Mucosa of descending colon (tissue), 3 donors: Measurements from ENCODE around the gene CIDEA. TPM values are rescaled to one million over a fixed set of nuclear protein-coding genes. Genes with fewer than 3 reads are reported as not detected.

ENCODE experiments used
- ATAC-seq: fragments of 200-7000 bp; cut with Tn5 transposase; one replicate; pipeline ENCODE4 v1.9.1; 2020; ENCODE audit warnings: mild to moderate bottlenecking, moderate library complexity
- DNase-seq, 3 donors: peaks; one replicate each; pipeline ENCODE4 v3.0.0-alpha.2; 2020
- H3K36me3 ChIP-seq: fragments of 200-600 bp; one replicate; pipeline ENCODE4 v1.8.0; 2021; ENCODE audit warnings: low read depth, mild to moderate bottlenecking
- H3K4me1 ChIP-seq: fragments of 200-600 bp; one replicate; pipeline ENCODE4 v1.8.0; 2021; ENCODE audit warnings: low read depth, mild to moderate bottlenecking
- H3K4me3 ChIP-seq: fragments of 200-600 bp; one replicate; pipeline ENCODE4 v1.8.0; 2021; ENCODE audit warnings: mild to moderate bottlenecking
- H3K9me3 ChIP-seq: fragments of 200-600 bp; one replicate; pipeline ENCODE4 v1.8.0; 2021; ENCODE audit warnings: mild to moderate bottlenecking
- CTCF ChIP-seq: fragments of 200-600 bp; IDR thresholded peaks from one replicate; pipeline ENCODE4 v1.8.0; 2022; ENCODE audit warnings: antibody characterized with exemption, mild to moderate bottlenecking
- intact Hi-C, 2 donors: fragments of 100-400 bp; cut with DNase I in 1 of 2; cut with micrococcal nuclease in 1 of 2; formaldehyde crosslinking; loops; one replicate each; pipeline versions ENCODE4 v1.11.0 to v1.11.1; 2022; cut with DNase I, micrococcal nuclease
- total RNA-seq, 3 donors: library from RNA; stranded (reverse); fragmentation: NEBNext Ultra II Directional in 2 of 3; extraction: Animal tissue kit (Norgen Biotek cat#: 25700) in 2 of 3; gene quantifications; one replicate each; pipeline versions ENCODE4 v1.2.1 to v1.2.4, GENCODE V29; 2021 to 2023
- donor health status: DM: no; HTN: no; CAD: no; lungs with moderate emphysema.
- donor health status: DM: no; HTN: no; CAD: no.
- donor health status: DM: no; HTN: yes; CAD: no.

Gene CIDEA
- total RNA-seq, 3 donors from 2014 or later, result 0.58 to 0.98 TPM; not detected in 1

GRCh38 chr18:12317664-12318333 lies 63.6 kb downstream of the CIDEA start:
- intact Hi-C loops, result no loop called here
- ATAC-seq, result peak; percentile 52
- Histone ChIP-seq H3K4me1 (no peaks in the 10 kb centered on the region), H3K4me3 (no peak overlapping the region), H3K9me3 (no peaks in the 10 kb centered on the region), H3K36me3 (no peaks in the 10 kb centered on the region)
- no peak for DNase-seq
- TF ChIP-seq CTCF, result no peak

GRCh38 chr18:12318334-12318697 lies 64.2 kb downstream of the CIDEA start:
- H3K4me3 ChIP-seq, result no peak overlapping the region
- no peaks in the 10 kb centered on the region for H3K4me1 ChIP-seq
- no peak for DNase-seq
- ATAC-seq, result peak; percentile 34
- no peaks in the 10 kb centered on the region for H3K9me3 ChIP-seq
- H3K36me3 ChIP-seq, result no peaks in the 10 kb centered on the region
- intact Hi-C loops, result no loop called here
- TF ChIP-seq CTCF, result no peak

- ATAC-seq, result no peak
- no peak for DNase-seq
- Histone ChIP-seq H3K4me3 (no peak overlapping the region), H3K36me3 (no peaks in the 10 kb centered on the region), H3K4me1 (no peaks in the 10 kb centered on the region), H3K9me3 (no peaks in the 10 kb centered on the region)
- TF ChIP-seq CTCF, result no peak
- intact Hi-C loops, result no loop called here
These were observed 64.7 kb downstream of the CIDEA start for GRCh38 chr18:12318857-12319256.

GRCh38 chr18:12321333-12321732 lies 67.2 kb downstream of the CIDEA start:
- ATAC-seq (no peak), DNase-seq (no peak)
- no peak for TF ChIP-seq CTCF
- intact Hi-C loops, result no loop called here
- no peak overlapping the region for H3K4me3 ChIP-seq
- peaks cover 13% of the 10 kb centered on the region for H3K36me3 ChIP-seq
- H3K4me1 ChIP-seq, result no peaks in the 10 kb centered on the region
- H3K9me3 ChIP-seq, result no peaks in the 10 kb centered on the region

- intact Hi-C loops, result no loop called here
These were observed 71.0 kb downstream of the CIDEA start for GRCh38 chr18:12324991-12325725.

More at GRCh38 chr18:12324991-12325725, 71.0 kb downstream of the CIDEA start:
- H3K4me1 ChIP-seq, result no peaks in the 10 kb centered on the region
- TF ChIP-seq CTCF, result no peak
- DNase-seq (no peak), ATAC-seq (no peak)
- peaks cover 13% of the 10 kb centered on the region for H3K36me3 ChIP-seq
- H3K9me3 ChIP-seq, result no peaks in the 10 kb centered on the region
- no peak overlapping the region for H3K4me3 ChIP-seq
